Neural cell (in vitro differentiated cells): Measurements from ENCODE around the gene KLC4. TPM values are rescaled to one million over a fixed set of nuclear protein-coding genes. Genes with fewer than 3 reads are reported as not detected.

ENCODE experiments used
- H2AFZ ChIP-seq: fragments of 200-600, 300-800 bp; sonication (generic), shearing (Covaris generic); 2 replicates; pipeline ENCODE4 v1.6.0; 2014; ENCODE audit warnings: low read depth, mild to moderate bottlenecking, antibody characterized with exemption, low read length, moderate library complexity
- H3F3A ChIP-seq: fragments of 200-600 bp; shearing (Covaris generic); 2 replicates; pipeline ENCODE4 v1.6.1; 2016; ENCODE audit warnings: mild to moderate bottlenecking, moderate library complexity, mixed read lengths, antibody characterized with exemption, low read length; ENCODE audit not compliant: insufficient read depth, poor library complexity, severe bottlenecking
- H3K27ac ChIP-seq: fragments of 200-600, 300-800 bp; sonication (generic), shearing (Covaris generic); 2 replicates; pipeline ENCODE4 v1.5.1; 2014; ENCODE audit warnings: mild to moderate bottlenecking, low read length, moderate library complexity
- H3K27me3 ChIP-seq: fragments of 300-800, 200-600 bp; sonication (generic), shearing (Covaris generic); 2 replicates; pipeline ENCODE4 v1.6.0; 2014; ENCODE audit warnings: mild to moderate bottlenecking, low read depth, low read length, moderate library complexity; ENCODE audit not compliant: insufficient read depth
- H3K36me3 ChIP-seq: fragments of 300-800, 200-600 bp; sonication (generic), shearing (Covaris generic); 2 replicates; pipeline ENCODE4 v1.5.1; 2014; ENCODE audit warnings: mild to moderate bottlenecking, antibody characterized with exemption, low read length, moderate library complexity; ENCODE audit not compliant: insufficient read depth
- H3K4me2 ChIP-seq: fragments of 300-800, 200-600 bp; sonication (generic), shearing (Covaris generic); 2 replicates; pipeline ENCODE4 v1.6.0; 2014; ENCODE audit warnings: mild to moderate bottlenecking, low read length
- H3K4me3 ChIP-seq: fragments of 300-800, 200-600 bp; sonication (generic), shearing (Covaris generic); 2 replicates; pipeline ENCODE4 v1.5.1; 2014; ENCODE audit warnings: mild to moderate bottlenecking, low read length, moderate library complexity
- H3K79me2 ChIP-seq: fragments of 200-600 bp; shearing (Covaris generic); replicated peaks from 2 replicates; pipeline ENCODE4 v1.6.0; 2014; ENCODE audit warnings: mild to moderate bottlenecking, low read length, moderate library complexity; ENCODE audit not compliant: insufficient read depth
- H3K9ac ChIP-seq: fragments of 300-800, 200-600 bp; sonication (generic), shearing (Covaris generic); 2 replicates; pipeline ENCODE4 v1.6.1; 2016; ENCODE audit warnings: mild to moderate bottlenecking, low read length, mixed read lengths
- H3K9me2 ChIP-seq: fragments of 200-600 bp; shearing (Covaris generic); 2 replicates; pipeline ENCODE4 v1.6.1; 2016; ENCODE audit warnings: mild to moderate bottlenecking, low read length, mixed read lengths; ENCODE audit not compliant: insufficient read depth
- H3K9me3 ChIP-seq: fragments of 200-600, 300-800 bp; sonication (generic), shearing (Covaris generic); 2 replicates; pipeline ENCODE4 v1.6.1; 2016; ENCODE audit warnings: mild to moderate bottlenecking, mixed run types, low read length, moderate library complexity, mixed read lengths
- H4K20me1 ChIP-seq: fragments of 200-600 bp; shearing (Covaris generic); 2 replicates; pipeline ENCODE4 v1.6.1; 2016; ENCODE audit warnings: mild to moderate bottlenecking, mixed run types; ENCODE audit not compliant: insufficient read depth
- CTCF ChIP-seq: fragments of 450-650 bp; IDR thresholded peaks from 2 replicates; pipeline ENCODE4 v1.5.1; 2014; ENCODE audit warnings: antibody characterized with exemption, mild to moderate bottlenecking, moderate library complexity; ENCODE audit not compliant: poor library complexity, severe bottlenecking
- EP300 ChIP-seq: fragments of 450-650 bp; conservative IDR thresholded peaks from 2 replicates; pipeline ENCODE4 v1.6.1; 2014; ENCODE audit warnings: antibody characterized with exemption, mild to moderate bottlenecking, moderate library complexity; ENCODE audit not compliant: poor library complexity, severe bottlenecking
- EZH2 ChIP-seq: fragments of 200-600, 300-800 bp; shearing (Covaris generic), sonication (generic); IDR thresholded peaks from 2 replicates; pipeline ENCODE4 v1.6.1; 2014; ENCODE audit warnings: antibody characterized with exemption, low read length, borderline replicate concordance, mild to moderate bottlenecking; ENCODE audit not compliant: insufficient read depth, poor library complexity, severe bottlenecking
- MXI1 ChIP-seq: fragments of 450-650 bp; conservative IDR thresholded peaks from 2 replicates; pipeline ENCODE4 v1.6.1; 2014; ENCODE audit warnings: antibody characterized with exemption, mild to moderate bottlenecking; ENCODE audit not compliant: poor library complexity, severe bottlenecking
- POLR2AphosphoS5 ChIP-seq: IDR thresholded peaks from 2 replicates; pipeline ENCODE4 v1.6.1; 2012
- RAD21 ChIP-seq: fragments of 450-650 bp; conservative IDR thresholded peaks from 2 replicates; pipeline ENCODE4 v1.6.1; 2014; ENCODE audit warnings: antibody characterized with exemption, mild to moderate bottlenecking, moderate library complexity
- SMC3 ChIP-seq: fragments of 450-650 bp; conservative IDR thresholded peaks from 2 replicates; pipeline ENCODE4 v1.6.1; 2014; ENCODE audit warnings: antibody characterized with exemption, mild to moderate bottlenecking, moderate library complexity; ENCODE audit not compliant: poor library complexity
- TAF1 ChIP-seq: IDR thresholded peaks from 2 replicates; pipeline ENCODE4 v1.6.1; 2012; ENCODE audit warnings: low read depth
- polyA plus RNA-seq: library from polyadenylated mRNA; depleted of rRNA; stranded (reverse); fragments of >200 nt; gene quantifications from 2 replicates; pipeline ENCODE4 v1.2.3, GENCODE V29; 2014
- TF ChIP-seq, protein P1 (sequence below): IDR thresholded peaks from 2 replicates; pipeline ENCODE4 v1.6.1; 2012; ENCODE audit warnings: borderline replicate concordance

Gene KLC4
- polyA plus RNA-seq, 1 donor from 2014 or later: 75.3 TPM

DNA sequence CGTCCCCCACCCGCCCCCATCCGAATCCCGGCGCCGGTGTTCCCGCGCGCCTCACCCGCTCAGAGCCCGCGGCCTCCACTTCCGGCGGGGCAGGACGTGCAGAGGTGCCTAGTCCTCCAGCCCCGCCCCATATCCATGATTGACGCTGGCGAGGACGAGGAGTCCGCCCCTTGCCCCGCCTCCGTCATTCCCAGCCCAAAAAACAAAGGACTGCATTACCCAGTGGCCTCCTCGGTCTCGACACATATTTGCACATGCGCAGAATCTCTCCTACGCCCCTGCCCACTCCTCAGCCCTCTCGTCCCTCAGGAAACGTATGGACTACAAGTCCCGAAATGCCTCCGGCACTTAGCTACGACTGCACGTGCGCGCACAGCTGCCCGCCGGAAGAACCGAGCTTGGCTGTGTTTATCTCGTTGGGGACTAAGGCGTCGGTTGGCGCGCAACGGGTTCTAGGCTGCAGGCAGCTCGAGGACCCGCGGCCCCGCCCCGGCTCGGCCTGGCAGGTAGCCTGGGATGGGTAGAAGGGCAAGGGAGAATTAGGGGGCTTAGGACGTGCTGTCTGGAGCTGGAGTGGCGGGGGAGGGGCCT lies 45.5 kb upstream of the KLC4 start, which contains the start of the genes KLHDC3 and MEA1:
Gene KLHDC3, plus strand, starts transcription at position 407 of the 591 bp plus-strand sequence. CDS start 2,944 bp downstream, outside the sequence.
Gene MEA1, minus strand, starts transcription at position 104 of the 591 bp plus-strand sequence. CDS start 133 bp downstream, outside the sequence.
- H3K9ac ChIP-seq: peak within 1 kb of the TSS; percentile 88
- H3K4me3 ChIP-seq: peak within 1 kb of the TSS; percentile 74
- no peaks in the 10 kb centered on the region for H4K20me1 ChIP-seq
- H3F3A ChIP-seq: no peaks in the 10 kb centered on the region
- peak within 1 kb of the TSS; percentile 73 for H2AFZ ChIP-seq
- peak; percentile 88 for TF ChIP-seq TAF1
- peak; percentile 90 for TF ChIP-seq POLR2AphosphoS5
- no peak for TF ChIP-seq CTCF
- TF ChIP-seq MXI1: peak; percentile 99
- no peak for TF ChIP-seq EZH2
- peak; percentile 41 for TF ChIP-seq EP300
- TF ChIP-seq, protein P1, sequence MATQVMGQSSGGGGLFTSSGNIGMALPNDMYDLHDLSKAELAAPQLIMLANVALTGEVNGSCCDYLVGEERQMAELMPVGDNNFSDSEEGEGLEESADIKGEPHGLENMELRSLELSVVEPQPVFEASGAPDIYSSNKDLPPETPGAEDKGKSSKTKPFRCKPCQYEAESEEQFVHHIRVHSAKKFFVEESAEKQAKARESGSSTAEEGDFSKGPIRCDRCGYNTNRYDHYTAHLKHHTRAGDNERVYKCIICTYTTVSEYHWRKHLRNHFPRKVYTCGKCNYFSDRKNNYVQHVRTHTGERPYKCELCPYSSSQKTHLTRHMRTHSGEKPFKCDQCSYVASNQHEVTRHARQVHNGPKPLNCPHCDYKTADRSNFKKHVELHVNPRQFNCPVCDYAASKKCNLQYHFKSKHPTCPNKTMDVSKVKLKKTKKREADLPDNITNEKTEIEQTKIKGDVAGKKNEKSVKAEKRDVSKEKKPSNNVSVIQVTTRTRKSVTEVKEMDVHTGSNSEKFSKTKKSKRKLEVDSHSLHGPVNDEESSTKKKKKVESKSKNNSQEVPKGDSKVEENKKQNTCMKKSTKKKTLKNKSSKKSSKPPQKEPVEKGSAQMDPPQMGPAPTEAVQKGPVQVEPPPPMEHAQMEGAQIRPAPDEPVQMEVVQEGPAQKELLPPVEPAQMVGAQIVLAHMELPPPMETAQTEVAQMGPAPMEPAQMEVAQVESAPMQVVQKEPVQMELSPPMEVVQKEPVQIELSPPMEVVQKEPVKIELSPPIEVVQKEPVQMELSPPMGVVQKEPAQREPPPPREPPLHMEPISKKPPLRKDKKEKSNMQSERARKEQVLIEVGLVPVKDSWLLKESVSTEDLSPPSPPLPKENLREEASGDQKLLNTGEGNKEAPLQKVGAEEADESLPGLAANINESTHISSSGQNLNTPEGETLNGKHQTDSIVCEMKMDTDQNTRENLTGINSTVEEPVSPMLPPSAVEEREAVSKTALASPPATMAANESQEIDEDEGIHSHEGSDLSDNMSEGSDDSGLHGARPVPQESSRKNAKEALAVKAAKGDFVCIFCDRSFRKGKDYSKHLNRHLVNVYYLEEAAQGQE: peak; percentile 76
- TF ChIP-seq RAD21: peak; percentile 15
- TF ChIP-seq SMC3: peak; percentile 5
- no peaks in the 10 kb centered on the region for H3K9me3 ChIP-seq
- peak within 1 kb of the TSS; percentile 91 for H3K27ac ChIP-seq
- peak within 1 kb of the TSS; percentile 100 for H3K4me2 ChIP-seq
- H3K9me2 ChIP-seq: no peaks in the 10 kb centered on the region
- H3K27me3 ChIP-seq: no peaks in the 10 kb centered on the region
- H3K36me3 ChIP-seq: no peaks in the 10 kb centered on the region
- peaks cover 33% of the 10 kb centered on the region for H3K79me2 ChIP-seq

DNA sequence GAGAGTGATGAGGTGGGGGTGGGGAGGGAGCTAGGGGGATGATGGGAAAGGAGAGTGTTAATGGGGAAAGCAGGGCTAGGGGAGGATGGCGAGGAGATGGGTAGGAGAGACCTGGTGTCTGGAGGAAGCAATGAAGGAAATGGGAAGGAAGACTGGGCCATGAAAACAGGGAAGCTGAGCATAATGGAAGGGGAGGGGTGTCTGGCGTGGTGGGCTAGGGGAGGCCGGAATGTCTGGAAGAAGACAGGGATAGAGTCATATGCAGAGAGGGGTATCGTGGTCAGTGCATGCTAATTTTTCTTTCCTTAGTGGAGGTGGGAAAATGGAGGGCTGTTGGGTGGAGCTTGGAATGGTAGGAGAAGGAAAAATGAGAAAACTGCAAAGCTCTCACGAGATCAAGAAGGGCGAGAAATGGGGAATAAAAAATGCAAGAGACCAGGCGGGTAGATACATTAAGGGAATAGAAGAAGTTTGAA lies 45.0 kb upstream of the KLC4 start:
- peak overlapping the region; percentile 91 for H3K27ac ChIP-seq
- H2AFZ ChIP-seq: peak overlapping the region; percentile 65

More for the DNA sequence above, 45.0 kb upstream of the KLC4 start:
- peak overlapping the region; percentile 88 for H3K9ac ChIP-seq
- H3K27me3 ChIP-seq: no peaks in the 10 kb centered on the region
- no peaks in the 10 kb centered on the region for H4K20me1 ChIP-seq
- H3K9me3 ChIP-seq: no peaks in the 10 kb centered on the region
- no peaks in the 10 kb centered on the region for H3F3A ChIP-seq
- peak overlapping the region; percentile 74 for H3K4me3 ChIP-seq
- no peaks in the 10 kb centered on the region for H3K9me2 ChIP-seq
- H3K4me2 ChIP-seq: peak overlapping the region; percentile 91
- TF ChIP-seq MXI1: no peak
- TF ChIP-seq POLR2AphosphoS5: peak; percentile 32
- TF ChIP-seq TAF1: peak; percentile 24
- TF ChIP-seq, protein P1: no peak
- no peaks in the 10 kb centered on the region for H3K36me3 ChIP-seq
- peaks cover 33% of the 10 kb centered on the region for H3K79me2 ChIP-seq
